PC-9 (cell line): ENCODE data around the gene CELF2. TPM values are rescaled to one million over a fixed set of nuclear protein-coding genes. Genes with fewer than 3 reads are reported as not detected.

Source experiments
- BruUV-seq: library from RNA; stranded (reverse); fragments of 400-500 nt; replicated peaks from 2 replicates; lab custom pipeline; 2021; lab: Mats Ljungman, UMichigan
- CTCF ChIA-PET: fragments of 300-600 bp; sonication (Branson Sonifier 250); formaldehyde crosslinking; loops from one replicate; lab custom pipeline; 2022; ENCODE audit warnings: antibody characterized with exemption; lab: Charles Lee
- POLR2A ChIA-PET: fragments of 300-600 bp; sonication (Branson Sonifier 250); formaldehyde crosslinking; loops from one replicate; lab custom pipeline; 2022; ENCODE audit warnings: antibody characterized with exemption; ENCODE audit not compliant: unreplicated experiment; lab: Charles Lee
- DNase-seq, 2 experiments: peaks; one replicate each; pipeline versions ENCODE4 v3.0.0 to v3.0.0-alpha.2; 2015 to 2022; ENCODE audit warnings: mixed read lengths in 1 of 2
- H2AFZ ChIP-seq: fragments of 200-600 bp; sonication (generic); 2 replicates; pipeline ENCODE4 v1.8.1; 2017; ENCODE audit warnings: antibody characterized with exemption
- H3F3A ChIP-seq: fragments of 200-600 bp; sonication (generic); 2 replicates; pipeline ENCODE4 v1.8.1; 2017; ENCODE audit warnings: antibody characterized with exemption, mild to moderate bottlenecking, low read depth; ENCODE audit not compliant: insufficient read depth
- H3K27ac ChIP-seq: fragments of 200-600 bp; sonication (generic); 2 replicates; pipeline ENCODE4 v1.6.1; 2016; ENCODE audit warnings: mixed run types
- H3K27me3 ChIP-seq: fragments of 200-600 bp; sonication (generic); 2 replicates; pipeline ENCODE4 v1.6.1; 2016; ENCODE audit warnings: low read depth, mixed run types; ENCODE audit not compliant: insufficient read depth
- H3K36me3 ChIP-seq: fragments of 200-600 bp; sonication (generic); 2 replicates; pipeline ENCODE4 v1.6.1; 2016; ENCODE audit warnings: low read depth, mixed run types
- H3K4me1 ChIP-seq: fragments of 200-600 bp; sonication (generic); replicated peaks from 2 replicates; pipeline ENCODE4 v1.6.1; 2016; ENCODE audit warnings: mixed run types; ENCODE audit not compliant: insufficient read depth
- H3K4me2 ChIP-seq: fragments of 200-600 bp; sonication (generic); 2 replicates; pipeline ENCODE4 v1.6.1; 2017; ENCODE audit warnings: mixed run types
- H3K4me3 ChIP-seq: fragments of 200-600 bp; sonication (generic); 2 replicates; pipeline ENCODE4 v1.6.1; 2016; ENCODE audit warnings: mixed run types
- H3K79me2 ChIP-seq: fragments of 200-600 bp; sonication (generic); 2 replicates; pipeline ENCODE4 v1.6.1; 2017; ENCODE audit warnings: low read depth, mixed run types
- H3K9me2 ChIP-seq: fragments of 200-600 bp; sonication (generic); 2 replicates; pipeline ENCODE4 v1.8.1; 2017; ENCODE audit warnings: mild to moderate bottlenecking; ENCODE audit not compliant: insufficient read depth
- H3K9me3 ChIP-seq: fragments of 200-600 bp; sonication (generic); 2 replicates; pipeline ENCODE4 v1.8.1; 2016; ENCODE audit warnings: low read depth; ENCODE audit not compliant: insufficient read depth
- H4K20me1 ChIP-seq: fragments of 200-600 bp; sonication (generic); 2 replicates; pipeline ENCODE4 v1.8.1; 2017; ENCODE audit not compliant: insufficient read depth
- EZH2 ChIP-seq: fragments of 200-600 bp; sonication (generic); IDR thresholded peaks from 2 replicates; pipeline ENCODE4 v1.8.0; 2017; ENCODE audit warnings: antibody characterized with exemption, low read depth
- intact Hi-C: fragments of 100-400 bp; cut with micrococcal nuclease; formaldehyde crosslinking; loops from one replicate; pipeline ENCODE4 v1.10.0; 2022; ENCODE audit not compliant: unreplicated experiment
- total RNA-seq: library from RNA; stranded (reverse); gene quantifications from 2 replicates; pipeline ENCODE4 v1.2.3, GENCODE V29; 2021
- TF ChIP-seq, protein P1 (sequence below): fragments of 200-600 bp; sonication (generic); conservative IDR thresholded peaks from 2 replicates; pipeline ENCODE4 v1.6.1; 2017; ENCODE audit warnings: mixed run types, antibody characterized with exemption, mild to moderate bottlenecking, moderate library complexity

The CELF2 gene
- total RNA-seq, 1 experiment from 2014 or later: not detected

DNA sequence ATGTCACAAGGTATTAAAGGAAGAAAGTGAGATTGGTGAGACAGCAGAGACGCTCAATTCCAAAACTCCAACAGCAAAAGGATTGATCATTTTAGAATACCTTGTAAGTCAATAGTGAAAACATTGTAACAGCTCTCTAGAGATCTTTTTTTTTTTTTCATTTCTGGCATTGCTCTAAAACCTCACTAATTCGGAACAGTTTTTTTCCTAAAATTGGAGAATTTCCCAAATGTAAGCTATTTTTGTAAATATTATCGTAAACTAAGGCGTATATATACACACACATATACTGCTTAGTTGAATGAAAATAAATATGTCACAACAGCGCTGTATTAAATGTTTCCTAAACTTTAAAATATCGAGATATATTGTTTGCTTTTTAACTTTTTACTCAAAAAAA, 30.6 kb upstream of the CELF2 start:
- TF ChIP-seq, protein P1, sequence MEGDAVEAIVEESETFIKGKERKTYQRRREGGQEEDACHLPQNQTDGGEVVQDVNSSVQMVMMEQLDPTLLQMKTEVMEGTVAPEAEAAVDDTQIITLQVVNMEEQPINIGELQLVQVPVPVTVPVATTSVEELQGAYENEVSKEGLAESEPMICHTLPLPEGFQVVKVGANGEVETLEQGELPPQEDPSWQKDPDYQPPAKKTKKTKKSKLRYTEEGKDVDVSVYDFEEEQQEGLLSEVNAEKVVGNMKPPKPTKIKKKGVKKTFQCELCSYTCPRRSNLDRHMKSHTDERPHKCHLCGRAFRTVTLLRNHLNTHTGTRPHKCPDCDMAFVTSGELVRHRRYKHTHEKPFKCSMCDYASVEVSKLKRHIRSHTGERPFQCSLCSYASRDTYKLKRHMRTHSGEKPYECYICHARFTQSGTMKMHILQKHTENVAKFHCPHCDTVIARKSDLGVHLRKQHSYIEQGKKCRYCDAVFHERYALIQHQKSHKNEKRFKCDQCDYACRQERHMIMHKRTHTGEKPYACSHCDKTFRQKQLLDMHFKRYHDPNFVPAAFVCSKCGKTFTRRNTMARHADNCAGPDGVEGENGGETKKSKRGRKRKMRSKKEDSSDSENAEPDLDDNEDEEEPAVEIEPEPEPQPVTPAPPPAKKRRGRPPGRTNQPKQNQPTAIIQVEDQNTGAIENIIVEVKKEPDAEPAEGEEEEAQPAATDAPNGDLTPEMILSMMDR: no peak
- no peak for TF ChIP-seq EZH2
- H3K79me2 ChIP-seq: no peaks in the 10 kb centered on the region

DNA sequence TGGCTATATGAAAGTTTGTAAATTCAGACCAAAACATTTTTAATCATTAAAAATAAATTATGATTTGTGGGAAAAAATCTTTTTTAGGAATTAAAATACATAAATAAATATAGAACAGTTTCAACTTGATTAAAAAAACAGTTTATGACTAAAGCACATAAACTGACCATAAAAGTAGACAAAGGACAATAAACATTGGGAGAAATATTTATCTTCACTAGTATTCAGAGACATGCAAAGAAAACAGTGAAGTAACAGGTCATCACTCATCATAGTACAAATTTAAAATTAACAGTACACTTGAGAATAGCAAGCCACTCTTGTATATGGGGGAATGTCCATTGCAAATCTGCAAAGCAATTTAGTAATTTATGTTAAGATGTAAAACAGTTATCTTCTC, 28.0 kb upstream of the CELF2 start:
- Histone ChIP-seq H3K9me2 (no peaks in the 10 kb centered on the region), H4K20me1 (no peaks in the 10 kb centered on the region), H3K4me2 (no peak overlapping the region), H3K36me3 (no peaks in the 10 kb centered on the region), H3K4me3 (no peak overlapping the region), H3K79me2 (no peaks in the 10 kb centered on the region), H2AFZ (no peak overlapping the region), H3K9me3 (no peaks in the 10 kb centered on the region), H3K27ac (no peak overlapping the region), H3K4me1 (no peaks in the 10 kb centered on the region), H3K27me3 (no peaks in the 10 kb centered on the region), H3F3A (no peaks in the 10 kb centered on the region)
- POLR2A ChIA-PET: no interaction called here
- CTCF ChIA-PET: no interaction called here
- no TSS peak for BruUV-seq
- intact Hi-C loops: no loop called here
- no peak for DNase-seq
- no peak for TF ChIP-seq EZH2
- TF ChIP-seq, protein P1: no peak

More for the DNA sequence above, 30.6 kb upstream of the CELF2 start:
- Histone ChIP-seq H4K20me1 (no peaks in the 10 kb centered on the region), H3K4me2 (no peak overlapping the region), H2AFZ (no peak overlapping the region), H3K27me3 (no peaks in the 10 kb centered on the region), H3K4me3 (no peak overlapping the region), H3K36me3 (no peaks in the 10 kb centered on the region), H3F3A (no peaks in the 10 kb centered on the region), H3K9me2 (no peaks in the 10 kb centered on the region), H3K4me1 (no peaks in the 10 kb centered on the region), H3K9me3 (no peaks in the 10 kb centered on the region), H3K27ac (no peak overlapping the region)
- DNase-seq: no peak
- ChIA-PET POLR2A (no interaction called here), CTCF (no interaction called here)
- no TSS peak for BruUV-seq
- intact Hi-C loops: no loop called here

DNA sequence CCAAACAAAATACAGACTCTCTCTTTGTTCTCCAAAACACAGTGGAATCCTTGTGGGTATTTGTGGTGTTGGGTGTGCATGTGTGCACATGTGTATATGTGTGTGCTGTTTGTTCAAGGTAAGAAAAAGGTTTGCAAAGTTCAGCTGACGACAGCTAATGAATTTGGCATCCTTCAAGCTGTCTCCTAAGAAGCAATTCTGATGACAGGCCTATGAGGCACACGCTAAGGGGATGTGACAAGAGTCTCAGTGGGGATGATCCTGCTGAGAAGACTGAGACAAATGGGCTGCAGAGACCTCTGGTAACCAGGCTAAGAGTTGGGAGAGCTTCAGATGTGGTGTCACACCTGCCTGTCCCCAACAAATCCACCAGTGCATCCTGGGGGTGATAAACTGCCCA, 26.5 kb upstream of the CELF2 start:
- no peaks in the 10 kb centered on the region for H3K79me2 ChIP-seq
- H3K4me2 ChIP-seq: no peak overlapping the region
- POLR2A ChIA-PET: no interaction called here
- H3K27ac ChIP-seq: no peak overlapping the region
- no peak for TF ChIP-seq EZH2
- TF ChIP-seq, protein P1: no peak
- H3K4me3 ChIP-seq: no peak overlapping the region
- no TSS peak for BruUV-seq
- H4K20me1 ChIP-seq: no peaks in the 10 kb centered on the region
- no peaks in the 10 kb centered on the region for H3K9me3 ChIP-seq
- no peaks in the 10 kb centered on the region for H3K9me2 ChIP-seq
- H2AFZ ChIP-seq: no peak overlapping the region
- no peaks in the 10 kb centered on the region for H3K36me3 ChIP-seq
- CTCF ChIA-PET: no interaction called here
- H3K4me1 ChIP-seq: no peaks in the 10 kb centered on the region
- DNase-seq: no peak
- H3F3A ChIP-seq: no peaks in the 10 kb centered on the region
- intact Hi-C loops: no loop called here
- H3K27me3 ChIP-seq: no peaks in the 10 kb centered on the region
